Measurements from ENCODE around the gene VAV1.

The VAV1 gene

DNA sequence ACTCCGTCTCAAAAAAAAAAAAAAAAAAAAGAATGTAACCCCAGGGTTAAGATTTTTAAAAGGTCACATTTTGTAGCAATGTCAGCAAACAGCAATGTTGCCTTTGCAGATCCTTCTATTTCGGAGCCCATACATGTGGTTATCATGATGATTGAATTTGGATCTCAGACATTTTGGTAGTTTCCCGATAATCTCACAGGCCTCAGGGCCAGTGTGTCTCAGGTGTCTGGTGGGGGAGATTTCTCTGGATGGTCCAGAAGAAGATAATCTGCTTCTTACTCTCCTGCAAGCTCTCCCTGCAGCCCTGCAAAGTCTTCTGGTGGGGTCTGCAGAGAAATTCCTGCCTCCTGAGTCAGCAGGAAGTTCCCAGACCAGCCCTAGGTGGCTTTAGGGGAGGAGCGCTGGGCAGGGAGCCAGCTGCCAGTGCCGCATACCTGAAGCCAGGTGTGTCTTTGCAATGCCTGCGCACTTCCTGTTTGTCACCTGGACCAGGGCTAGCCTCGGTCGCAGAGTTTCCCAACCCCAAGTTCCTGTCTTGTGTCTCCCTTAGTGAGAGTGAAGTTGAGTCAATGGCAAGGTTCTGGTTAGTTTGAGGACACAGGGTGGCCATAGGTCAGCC, 6.7 kb upstream of the VAV1 start:
- no peaks in the 10 kb centered on the region for H3K9me3 ChIP-seq (ENCODE audit: control insufficient read depth, insufficient read depth, low read depth, low read length)
- CTCF ChIA-PET = no interaction called here
- POLR2A ChIA-PET = interaction anchor here (2.3 kb wide), 1 partner anchor 21 kb away, joined by 11 read pairs; no protein-coding TSS in a partner anchor
- no peak overlapping the region for H3K27ac ChIP-seq (ENCODE audit: extremely low read depth, low read depth, low read length)
- TF ChIP-seq, protein P1, sequence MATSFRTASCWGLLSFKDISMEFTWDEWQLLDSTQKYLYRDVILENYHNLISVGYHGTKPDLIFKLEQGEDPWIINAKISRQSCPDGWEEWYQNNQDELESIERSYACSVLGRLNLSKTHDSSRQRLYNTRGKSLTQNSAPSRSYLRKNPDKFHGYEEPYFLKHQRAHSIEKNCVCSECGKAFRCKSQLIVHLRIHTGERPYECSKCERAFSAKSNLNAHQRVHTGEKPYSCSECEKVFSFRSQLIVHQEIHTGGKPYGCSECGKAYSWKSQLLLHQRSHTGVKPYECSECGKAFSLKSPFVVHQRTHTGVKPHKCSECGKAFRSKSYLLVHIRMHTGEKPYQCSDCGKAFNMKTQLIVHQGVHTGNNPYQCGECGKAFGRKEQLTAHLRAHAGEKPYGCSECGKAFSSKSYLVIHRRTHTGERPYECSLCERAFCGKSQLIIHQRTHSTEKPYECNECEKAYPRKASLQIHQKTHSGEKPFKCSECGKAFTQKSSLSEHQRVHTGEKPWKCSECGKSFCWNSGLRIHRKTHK (tag by site-specific recombination; IDR thresholded peaks at IDR 0.05) = no peak
- peak; percentile 82 for TF ChIP-seq GLIS1 (tag by site-specific recombination; IDR thresholded peaks at IDR 0.05)
- no peaks in the 10 kb centered on the region; the same call in 1 of the 2 replicates for H3K4me1 ChIP-seq (ENCODE audit: control insufficient read depth, insufficient read depth, low read length)
- no peaks in the 10 kb centered on the region for H3K36me3 ChIP-seq (ENCODE audit: control insufficient read depth in 2 of 2, insufficient read depth in 1 of 2, low read length in 2 of 2)
- H3K4me3 ChIP-seq (ENCODE audit: low read depth, low read length) = no peak overlapping the region

GRCh38 chr19:6766357-6767080, 6.0 kb upstream of the VAV1 start:
- no peaks in the 10 kb centered on the region for H3K9me3 ChIP-seq (ENCODE audit: control insufficient read depth, insufficient read depth, low read depth, low read length)
- H3K36me3 ChIP-seq (ENCODE audit: control insufficient read depth in 2 of 2, insufficient read depth in 1 of 2, low read length in 2 of 2) = no peaks in the 10 kb centered on the region
- no peaks in the 10 kb centered on the region; the same call in 1 of the 2 replicates for H3K4me1 ChIP-seq (ENCODE audit: control insufficient read depth, insufficient read depth, low read length)
- CTCF ChIA-PET = interaction anchor here (0.6 to 1.3 kb wide), 4 partner anchors 28 to 481 kb away, joined by 3 to 4 read pairs (median 3); no protein-coding TSS in a partner anchor
- POLR2A ChIA-PET = interaction anchor here (1.0 to 2.3 kb wide), 3 partner anchors 11 to 28 kb away, joined by 3 to 11 read pairs (median 3); no protein-coding TSS in a partner anchor
- TF ChIP-seq SCRT2 (tag by site-specific recombination; IDR thresholded peaks at IDR 0.05) = no peak
- 0 out of 2 replicates have a peak, but pooled peaks have one; percentile 11 for TF ChIP-seq PRDM10 (tag by site-specific recombination; IDR thresholded peaks at IDR 0.05)
- no peak for TF ChIP-seq ZNF24 (tag by site-specific recombination; IDR thresholded peaks at IDR 0.05)
- no peak for TF ChIP-seq ZNF645 (tag by site-specific recombination; IDR thresholded peaks at IDR 0.05)
- TF ChIP-seq ZNF266 (tag by site-specific recombination; IDR thresholded peaks at IDR 0.05; ENCODE audit: low read depth) = no peak
- peak overlapping the region; percentile 62 for H3K4me3 ChIP-seq (ENCODE audit: low read depth, low read length)
- H3K27ac ChIP-seq (ENCODE audit: extremely low read depth, low read depth, low read length) = no peak overlapping the region

GRCh38 chr19:6767081-6767356, 5.5 kb upstream of the VAV1 start:
- ChIA-PET CTCF (interaction anchor here (0.6 to 1.3 kb wide), 5 partner anchors 29 to 482 kb away, joined by 3 to 4 read pairs (median 3); no protein-coding TSS in a partner anchor), POLR2A (interaction anchor here (1.0 to 2.3 kb wide), 3 partner anchors 12 to 29 kb away, joined by 3 to 11 read pairs (median 3); no protein-coding TSS in a partner anchor)
- no peak for TF ChIP-seq ZFP41 (tag by site-specific recombination; IDR thresholded peaks at IDR 0.05; ENCODE audit: borderline replicate concordance)
- TF ChIP-seq ZNF561 (tag by site-specific recombination; IDR thresholded peaks at IDR 0.05; ENCODE audit: borderline replicate concordance) = 0 out of 2 replicates have a peak, but pooled peaks have one; percentile 20
- TF ChIP-seq ZBTB11 (tag by site-specific recombination; conservative IDR thresholded peaks at IDR 0.05; ENCODE audit: low read depth) = peak; percentile 53; the same call in 1 of the 2 replicates
- 0 out of 2 replicates have a peak, but pooled peaks have one; percentile 40 for TF ChIP-seq ZNF645 (tag by site-specific recombination; IDR thresholded peaks at IDR 0.05)
- TF ChIP-seq ZNF664 (tag by site-specific recombination; IDR thresholded peaks at IDR 0.05) = no peak
- TF ChIP-seq, protein P2, sequence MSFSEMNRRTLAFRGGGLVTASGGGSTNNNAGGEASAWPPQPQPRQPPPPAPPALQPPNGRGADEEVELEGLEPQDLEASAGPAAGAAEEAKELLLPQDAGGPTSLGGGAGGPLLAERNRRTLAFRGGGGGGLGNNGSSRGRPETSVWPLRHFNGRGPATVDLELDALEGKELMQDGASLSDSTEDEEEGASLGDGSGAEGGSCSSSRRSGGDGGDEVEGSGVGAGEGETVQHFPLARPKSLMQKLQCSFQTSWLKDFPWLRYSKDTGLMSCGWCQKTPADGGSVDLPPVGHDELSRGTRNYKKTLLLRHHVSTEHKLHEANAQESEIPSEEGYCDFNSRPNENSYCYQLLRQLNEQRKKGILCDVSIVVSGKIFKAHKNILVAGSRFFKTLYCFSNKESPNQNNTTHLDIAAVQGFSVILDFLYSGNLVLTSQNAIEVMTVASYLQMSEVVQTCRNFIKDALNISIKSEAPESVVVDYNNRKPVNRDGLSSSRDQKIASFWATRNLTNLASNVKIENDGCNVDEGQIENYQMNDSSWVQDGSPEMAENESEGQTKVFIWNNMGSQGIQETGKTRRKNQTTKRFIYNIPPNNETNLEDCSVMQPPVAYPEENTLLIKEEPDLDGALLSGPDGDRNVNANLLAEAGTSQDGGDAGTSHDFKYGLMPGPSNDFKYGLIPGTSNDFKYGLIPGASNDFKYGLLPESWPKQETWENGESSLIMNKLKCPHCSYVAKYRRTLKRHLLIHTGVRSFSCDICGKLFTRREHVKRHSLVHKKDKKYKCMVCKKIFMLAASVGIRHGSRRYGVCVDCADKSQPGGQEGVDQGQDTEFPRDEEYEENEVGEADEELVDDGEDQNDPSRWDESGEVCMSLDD (tag by site-specific recombination; IDR thresholded peaks at IDR 0.05) = 0 out of 2 replicates have a peak, but pooled peaks have one; percentile 43
- H3K4me3 ChIP-seq (ENCODE audit: low read depth, low read length) = peak overlapping the region; percentile 62
- H3K36me3 ChIP-seq (ENCODE audit: control insufficient read depth in 2 of 2, insufficient read depth in 1 of 2, low read length in 2 of 2) = no peaks in the 10 kb centered on the region
- H3K4me1 ChIP-seq (ENCODE audit: control insufficient read depth, insufficient read depth, low read length) = no peaks in the 10 kb centered on the region; the same call in 1 of the 2 replicates
- no peak overlapping the region for H3K27ac ChIP-seq (ENCODE audit: extremely low read depth, low read depth, low read length)
- H3K9me3 ChIP-seq (ENCODE audit: control insufficient read depth, insufficient read depth, low read depth, low read length) = no peaks in the 10 kb centered on the region

Measured in HEK293 (cell line).